ENCODE results near the gene RRAGD. TPM values are rescaled to one million over a fixed set of nuclear protein-coding genes. Genes with fewer than 3 reads are reported as not detected.

The RRAGD gene
- total RNA-seq, 1 donor from 2014 or later: 8.0 TPM

- H3K27ac Mint-ChIP-seq: no peak overlapping the region
Measured at GRCh38 chr6:89368999-89369398, 43.1 kb downstream of the RRAGD start.

GRCh38 chr6:89368107-89368506 is 44.0 kb downstream of the RRAGD start:
- Mint-ChIP-seq H3K27me3 (no peaks in the 10 kb centered on the region), H3K27ac (no peak overlapping the region), H3K9me3 (ENCODE audit: low read depth) (no peaks in the 10 kb centered on the region), H3K4me3 (ENCODE audit: low read depth) (no peak overlapping the region), H3K36me3 (ENCODE audit: insufficient read depth) (no peaks in the 10 kb centered on the region), H3K4me1 (ENCODE audit: low read depth) (no peaks in the 10 kb centered on the region)
- DNase-seq (ENCODE audit: low spot score, unreplicated experiment): peak; percentile 29
- TF ChIP-seq CTCF (IDR thresholded peaks at IDR 0.05; ENCODE audit: unreplicated experiment): peak; percentile 83

More at GRCh38 chr6:89368999-89369398, 43.1 kb downstream of the RRAGD start:
- Mint-ChIP-seq H3K4me1 (ENCODE audit: low read depth) (no peaks in the 10 kb centered on the region), H3K27me3 (no peaks in the 10 kb centered on the region), H3K4me3 (ENCODE audit: low read depth) (no peak overlapping the region), H3K9me3 (ENCODE audit: low read depth) (no peaks in the 10 kb centered on the region), H3K36me3 (ENCODE audit: insufficient read depth) (no peaks in the 10 kb centered on the region)
- no peak for DNase-seq (ENCODE audit: low spot score, unreplicated experiment)
- TF ChIP-seq CTCF (IDR thresholded peaks at IDR 0.05; ENCODE audit: unreplicated experiment): peak; percentile 55

GRCh38 chr6:89364586-89364985 is 47.5 kb downstream of the RRAGD start:
- Mint-ChIP-seq H3K9me3 (ENCODE audit: low read depth) (no peaks in the 10 kb centered on the region), H3K36me3 (ENCODE audit: insufficient read depth) (no peaks in the 10 kb centered on the region), H3K4me1 (ENCODE audit: low read depth) (no peaks in the 10 kb centered on the region), H3K4me3 (ENCODE audit: low read depth) (no peak overlapping the region), H3K27me3 (no peaks in the 10 kb centered on the region), H3K27ac (no peak overlapping the region)
- DNase-seq (ENCODE audit: low spot score, unreplicated experiment): no peak
- no peak for TF ChIP-seq CTCF (IDR thresholded peaks at IDR 0.05; ENCODE audit: unreplicated experiment)

- H3K27me3 Mint-ChIP-seq: no peaks in the 10 kb centered on the region
- H3K4me3 Mint-ChIP-seq (ENCODE audit: low read depth): no peak overlapping the region
- H3K4me1 Mint-ChIP-seq (ENCODE audit: low read depth): no peaks in the 10 kb centered on the region
- H3K36me3 Mint-ChIP-seq (ENCODE audit: insufficient read depth): no peaks in the 10 kb centered on the region
- H3K9me3 Mint-ChIP-seq (ENCODE audit: low read depth): no peaks in the 10 kb centered on the region
- TF ChIP-seq CTCF (IDR thresholded peaks at IDR 0.05; ENCODE audit: unreplicated experiment): no peak
- no peak overlapping the region for H3K27ac Mint-ChIP-seq
- no peak for DNase-seq (ENCODE audit: low spot score, unreplicated experiment)
Measured at GRCh38 chr6:89361171-89361570, 50.9 kb downstream of the RRAGD start.

- DNase-seq (ENCODE audit: low spot score, unreplicated experiment): no peak
- no peak overlapping the region for H3K27ac Mint-ChIP-seq
- H3K4me1 Mint-ChIP-seq (ENCODE audit: low read depth): no peaks in the 10 kb centered on the region
- no peak for TF ChIP-seq CTCF (IDR thresholded peaks at IDR 0.05; ENCODE audit: unreplicated experiment)
- no peaks in the 10 kb centered on the region for H3K27me3 Mint-ChIP-seq
- H3K36me3 Mint-ChIP-seq (ENCODE audit: insufficient read depth): no peaks in the 10 kb centered on the region
- H3K4me3 Mint-ChIP-seq (ENCODE audit: low read depth): no peak overlapping the region
- H3K9me3 Mint-ChIP-seq (ENCODE audit: low read depth): no peaks in the 10 kb centered on the region
Measured at GRCh38 chr6:89360415-89360999, 51.6 kb downstream of the RRAGD start.

Data from progenitor cell of endocrine pancreas (in vitro differentiated cells).